HG03520 (cell line): ENCODE measurements around the gene BMP2K.

Experiments
- ATAC-seq: cut with Tn5 transposase; IDR thresholded peaks from one replicate; pipeline ENCODE4 v1.9.1; 2021; ENCODE audit warnings: mild to moderate bottlenecking, moderate library complexity; ENCODE audit not compliant: unreplicated experiment

BMP2K gene

DNA sequence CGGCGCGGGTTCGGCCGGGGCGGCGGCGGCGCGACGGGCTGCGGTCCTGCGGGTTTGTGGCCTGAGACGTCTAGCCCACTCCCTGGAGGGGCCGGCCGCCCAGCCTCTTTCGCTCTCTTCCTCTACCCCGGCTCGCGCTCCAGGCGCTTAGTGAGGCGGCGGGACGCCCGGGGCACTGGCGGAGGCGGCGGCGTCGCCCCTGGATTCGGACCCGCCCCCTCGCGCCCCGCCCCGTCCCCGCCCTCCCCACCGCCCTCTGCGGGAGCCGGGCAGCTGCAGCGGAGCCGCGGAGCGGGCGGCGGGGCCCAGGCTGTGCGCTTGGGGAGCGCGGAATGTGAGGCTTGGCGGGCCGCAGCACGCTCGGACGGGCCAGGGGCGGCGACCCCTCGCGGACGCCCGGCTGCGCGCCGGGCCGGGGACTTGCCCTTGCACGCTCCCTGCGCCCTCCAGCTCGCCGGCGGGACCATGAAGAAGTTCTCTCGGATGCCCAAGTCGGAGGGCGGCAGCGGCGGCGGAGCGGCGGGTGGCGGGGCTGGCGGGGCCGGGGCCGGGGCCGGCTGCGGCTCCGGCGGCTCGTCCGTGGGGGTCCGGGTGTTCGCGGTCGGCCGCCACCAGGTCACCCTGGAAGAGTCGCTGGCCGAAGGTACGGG lies at the start of gene BMP2K:
Gene BMP2K, plus strand, starts transcription at position 272 of the 650 bp plus-strand sequence. Its CDS starts 194 bp downstream, at position 466.
- peak; percentile 53 for ATAC-seq

- ATAC-seq, result no peak
These were observed 49.6 kb upstream of the BMP2K start for GRCh38 chr4:78726546-78726945.

DNA sequence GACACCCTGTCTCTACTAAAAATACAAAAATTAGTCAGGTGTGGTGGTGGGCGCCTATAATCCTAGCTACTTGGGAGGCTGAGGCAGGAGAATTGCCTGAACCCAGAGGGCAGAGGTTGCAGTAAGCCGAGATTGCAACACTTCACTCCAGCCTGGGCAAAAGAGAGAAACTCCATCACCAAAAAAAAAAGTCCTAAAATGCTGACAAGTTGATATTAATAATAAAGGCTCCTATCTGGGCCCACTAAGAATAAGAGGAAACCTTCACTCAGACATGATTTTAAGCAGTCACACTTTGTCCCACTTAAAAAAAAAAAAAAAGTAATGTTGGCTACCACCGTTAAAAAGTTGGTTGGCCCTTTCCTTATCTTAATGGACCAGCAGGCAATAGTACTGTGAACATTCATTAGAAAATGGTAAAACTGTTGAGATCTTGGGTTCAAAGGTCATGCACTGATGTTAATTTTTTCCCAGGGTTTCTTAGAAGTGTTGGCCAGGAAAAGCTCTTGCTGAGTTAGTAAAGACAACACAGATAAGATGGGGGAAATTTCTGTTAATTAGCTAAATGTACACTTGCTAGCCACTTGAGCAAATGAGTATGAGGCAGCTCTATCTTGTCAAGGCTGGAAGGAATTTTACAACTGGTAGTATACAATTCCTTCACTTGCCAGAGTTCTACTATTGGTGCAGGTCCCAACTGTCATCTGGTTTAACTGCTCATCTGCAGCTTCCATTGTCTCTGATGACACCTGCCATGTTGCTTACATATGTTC lies 43.6 kb upstream of the BMP2K start:
- ATAC-seq, result no peak

DNA sequence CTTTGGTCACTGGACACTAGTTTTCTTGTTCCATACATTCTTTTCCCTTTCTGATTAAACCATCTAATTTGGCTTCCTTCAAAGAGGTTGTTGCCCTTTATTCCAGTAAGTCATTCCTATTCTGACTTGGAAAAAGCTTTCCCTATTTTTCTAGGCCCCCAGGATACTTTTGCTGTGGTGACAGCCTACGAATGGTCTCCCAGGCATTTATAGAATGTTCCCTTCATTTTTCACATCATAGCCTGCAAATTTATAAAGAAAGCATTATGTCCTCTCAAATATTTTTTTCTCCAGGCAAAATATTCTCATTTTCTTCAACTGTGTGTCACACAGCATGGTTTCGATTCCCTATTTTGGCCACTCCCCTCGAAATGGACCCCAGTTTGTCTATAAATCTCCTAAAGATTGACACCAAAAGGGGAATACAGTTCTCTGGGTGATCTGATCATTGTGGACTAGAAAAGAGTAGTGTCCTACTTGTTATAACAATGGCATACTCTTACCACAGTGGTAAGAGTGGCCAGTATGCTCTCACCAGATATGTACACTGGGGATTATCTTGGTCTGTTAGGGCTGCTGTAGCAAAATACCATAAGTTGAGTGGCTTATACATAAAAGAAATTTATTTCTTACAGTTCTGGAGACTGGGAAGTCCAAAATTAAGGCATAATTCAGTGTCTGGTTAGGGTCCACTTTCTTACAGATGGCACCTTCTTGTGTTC lies 41.5 kb upstream of the BMP2K start:
- ATAC-seq, result no peak

DNA sequence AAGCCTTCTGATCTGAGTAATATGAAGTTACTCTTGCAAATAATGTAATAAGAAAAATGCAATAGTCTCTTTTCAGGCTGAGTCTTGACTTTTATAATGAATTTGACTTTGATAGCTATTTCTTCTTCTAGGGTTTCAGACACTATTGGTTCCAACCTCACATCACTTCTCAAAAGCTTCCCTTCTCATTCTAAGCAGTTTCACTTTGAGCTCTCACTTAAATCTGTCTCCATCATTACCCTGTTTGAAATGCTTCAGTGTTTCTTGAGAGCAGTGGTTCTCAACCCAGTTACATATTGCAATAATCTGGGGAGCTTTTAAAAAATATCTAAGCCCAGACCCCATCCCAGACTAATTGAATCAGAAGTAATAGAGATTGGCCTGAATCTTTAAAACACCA lies 40.5 kb upstream of the BMP2K start:
- ATAC-seq, result peak; percentile 72

DNA sequence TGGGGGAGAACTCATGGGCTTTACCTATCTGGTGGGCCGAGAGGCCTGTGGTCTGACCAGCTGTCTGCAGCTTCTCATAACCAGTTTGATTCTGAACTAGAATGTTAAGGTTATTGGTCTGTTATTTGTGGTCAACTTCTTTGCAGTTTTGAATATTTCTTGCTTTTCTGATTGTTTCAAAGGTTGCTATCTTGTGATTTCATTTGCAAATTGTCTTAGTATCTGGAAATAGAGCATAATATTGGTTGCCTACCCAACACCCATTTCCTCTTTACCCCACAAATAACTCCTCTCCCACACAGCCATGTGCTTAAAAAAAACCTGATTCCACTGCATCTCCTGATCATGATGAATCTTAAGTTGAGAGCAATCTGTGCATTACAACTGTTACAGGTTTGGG lies 39.1 kb upstream of the BMP2K start:
- ATAC-seq, result peak; percentile 51

GRCh38 chr4:78737973-78738372 lies 38.2 kb upstream of the BMP2K start:
- ATAC-seq, result no peak

DNA sequence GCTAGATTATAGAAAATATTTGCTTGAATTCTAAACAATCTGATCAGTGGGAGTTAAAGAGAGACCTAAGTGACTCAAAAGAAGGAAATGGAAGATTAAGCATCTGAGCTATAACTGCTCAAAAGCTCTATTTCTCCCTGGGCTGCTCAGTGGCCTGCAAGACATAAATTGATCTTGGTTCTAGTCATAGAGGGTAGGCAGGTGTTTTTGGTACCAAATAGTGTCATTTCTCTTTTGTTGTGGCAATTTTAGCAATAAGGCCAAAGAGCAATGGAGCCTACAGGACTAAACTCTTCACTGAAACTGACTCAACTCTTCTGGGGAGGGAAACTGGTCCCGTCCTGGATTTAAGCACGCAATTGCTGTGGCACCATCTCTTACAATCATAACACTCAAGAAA lies 33.9 kb upstream of the BMP2K start:
- ATAC-seq, result peak; percentile 79

DNA sequence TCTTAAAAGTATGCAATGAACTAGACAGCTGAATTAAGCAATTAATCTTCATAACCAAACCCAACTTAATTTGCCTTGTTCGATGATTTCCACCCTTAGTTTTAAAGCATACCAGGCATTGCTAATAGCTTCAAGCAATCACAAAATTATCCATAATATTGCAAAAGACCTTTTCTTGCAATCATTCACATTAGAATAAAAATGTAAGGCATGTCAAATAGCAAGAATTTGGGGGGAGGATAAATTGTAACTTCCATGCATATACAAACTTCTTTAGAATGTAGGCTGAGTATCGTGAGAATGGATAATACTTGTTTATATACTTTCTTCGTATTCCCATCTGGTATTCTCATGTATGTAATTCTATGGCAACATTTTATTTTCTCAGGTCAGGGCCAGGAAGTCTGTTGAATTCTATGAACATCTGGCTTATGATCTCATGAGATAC lies 28.7 kb upstream of the BMP2K start:
- no peak for ATAC-seq

DNA sequence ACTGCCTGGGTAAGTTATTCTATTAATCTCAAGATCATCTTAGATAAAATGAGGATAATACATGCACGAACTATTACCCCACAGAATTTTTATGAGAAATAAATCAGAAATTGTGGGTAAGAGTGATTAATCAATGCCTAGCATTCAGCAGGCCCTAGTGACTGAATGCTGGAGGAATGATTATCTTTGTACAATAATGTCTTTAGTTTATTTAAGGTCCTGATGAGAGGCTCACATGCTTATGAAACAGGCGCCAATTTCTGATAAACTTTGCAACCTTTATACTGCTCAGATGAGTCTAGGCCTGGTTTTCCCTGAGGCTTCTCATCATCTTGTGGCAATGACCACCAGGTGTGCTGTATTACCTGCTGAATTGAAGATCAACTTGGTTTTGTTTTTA lies 27.8 kb upstream of the BMP2K start:
- ATAC-seq, result no peak

GRCh38 chr4:78749258-78749971 lies 26.7 kb upstream of the BMP2K start:
- ATAC-seq, result no peak

DNA sequence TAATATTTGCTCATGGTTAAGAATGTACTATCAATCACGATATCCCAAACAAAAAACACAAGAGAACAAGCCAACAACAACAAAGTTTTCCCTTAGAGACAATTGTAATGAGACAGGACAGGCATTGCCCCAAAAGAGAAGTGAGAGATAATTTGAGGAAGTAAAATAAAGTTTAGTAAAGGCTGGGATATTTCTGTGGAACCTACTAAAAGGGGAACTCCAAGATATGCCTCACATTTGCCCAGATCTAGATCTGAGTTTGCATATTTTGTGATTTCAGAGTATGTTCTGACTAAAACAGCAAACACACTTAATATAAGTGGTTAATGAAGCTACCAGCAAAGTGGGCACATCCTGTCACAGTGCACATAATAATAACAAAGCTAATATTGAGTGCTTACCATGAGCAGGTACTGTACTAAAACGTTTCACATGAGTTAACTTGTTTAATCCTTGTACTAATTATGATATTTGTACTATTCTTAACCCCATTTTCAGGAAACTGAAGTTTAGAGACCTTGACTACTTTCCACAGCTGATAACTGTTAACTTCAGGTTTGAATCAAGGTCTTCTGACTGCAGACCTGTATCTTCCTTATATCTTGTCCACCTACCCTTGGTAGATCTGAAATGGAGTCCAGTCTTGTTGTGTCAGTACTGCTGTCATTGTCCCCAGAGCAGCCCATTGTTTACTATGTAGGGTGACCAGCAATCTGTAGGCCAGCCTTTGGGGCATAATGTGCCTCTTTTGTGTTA lies 26.0 kb upstream of the BMP2K start:
- ATAC-seq, result peak; percentile 90

GRCh38 chr4:78753091-78753490 lies 23.1 kb upstream of the BMP2K start:
- ATAC-seq, result no peak

GRCh38 chr4:78754872-78755271 lies 21.3 kb upstream of the BMP2K start:
- ATAC-seq, result no peak

DNA sequence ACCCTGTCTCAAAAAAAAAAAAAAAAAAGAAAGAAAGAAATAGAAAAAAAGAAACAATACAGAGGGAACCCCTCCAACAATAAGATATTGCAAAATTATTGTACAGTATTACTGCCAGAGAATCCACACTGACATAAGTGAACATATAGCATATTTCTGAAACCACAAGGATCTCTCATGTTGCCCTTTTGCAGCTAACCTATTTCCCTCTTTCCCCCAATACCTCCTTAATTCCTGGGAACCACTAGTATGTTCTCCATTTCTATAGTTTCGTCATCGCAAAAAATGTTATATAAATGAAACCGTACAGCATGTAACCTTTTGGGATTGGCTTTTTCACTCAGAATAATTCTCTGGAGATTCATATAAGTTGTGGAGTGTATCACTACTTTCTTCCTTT lies 20.0 kb upstream of the BMP2K start:
- no peak for ATAC-seq

GRCh38 chr4:78756776-78757175 lies 19.4 kb upstream of the BMP2K start:
- ATAC-seq, result no peak

DNA sequence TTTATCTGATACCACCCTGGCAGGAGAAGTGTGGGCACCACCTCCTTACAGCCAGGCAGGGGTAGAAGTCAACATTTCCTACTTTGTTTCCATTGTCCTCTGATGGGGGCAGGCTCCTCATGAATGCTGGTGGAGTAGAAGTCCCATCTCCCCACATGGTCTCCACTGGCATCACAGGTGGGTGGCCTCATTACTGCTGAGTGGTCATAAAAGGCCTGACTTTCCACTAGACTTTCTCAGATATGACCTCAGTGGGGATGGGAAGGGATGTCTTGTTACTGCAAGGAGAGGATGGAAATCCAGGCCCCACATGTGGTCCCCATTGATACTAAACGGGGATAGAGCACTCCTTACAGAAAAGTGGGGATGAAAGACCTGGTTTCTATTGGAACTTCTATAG lies 18.6 kb upstream of the BMP2K start:
- no peak for ATAC-seq

DNA sequence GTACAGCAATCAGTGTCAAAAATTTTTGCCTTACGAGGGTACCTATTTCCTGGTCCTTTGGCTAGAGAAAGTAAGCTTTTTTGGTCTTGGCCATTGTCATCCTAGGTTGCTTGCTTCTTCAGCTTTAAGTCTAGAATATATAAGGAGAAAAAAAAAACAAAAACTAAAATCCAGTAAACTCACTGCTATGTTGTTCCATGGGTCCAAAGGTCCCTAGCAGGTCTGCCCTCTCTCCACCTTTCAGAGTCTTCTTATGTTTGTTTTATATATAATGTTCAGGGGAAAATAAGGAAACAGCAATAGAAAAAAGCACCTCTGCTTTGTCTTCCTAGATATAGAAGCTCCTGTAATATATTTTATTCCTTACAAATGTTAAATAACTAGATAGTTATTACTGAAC lies 18.1 kb upstream of the BMP2K start:
- ATAC-seq, result no peak

DNA sequence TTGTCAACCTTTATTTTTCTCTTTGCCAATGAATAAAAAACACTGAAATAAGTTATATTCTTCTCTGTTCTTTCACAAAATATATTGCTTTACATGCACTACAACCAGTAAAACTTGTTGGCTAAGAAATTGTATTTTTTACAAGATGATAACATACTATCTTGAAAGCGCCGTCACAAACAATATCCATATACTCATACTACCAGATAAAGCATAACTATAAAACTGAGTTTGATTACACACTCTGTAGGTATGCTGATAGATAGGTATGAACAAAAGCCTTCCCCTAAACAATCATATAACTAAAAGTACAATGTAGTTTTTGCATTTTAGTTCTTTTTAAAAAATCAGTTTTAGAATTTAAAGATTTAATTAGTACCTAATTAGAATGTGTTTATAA lies 13.6 kb upstream of the BMP2K start:
- no peak for ATAC-seq

DNA sequence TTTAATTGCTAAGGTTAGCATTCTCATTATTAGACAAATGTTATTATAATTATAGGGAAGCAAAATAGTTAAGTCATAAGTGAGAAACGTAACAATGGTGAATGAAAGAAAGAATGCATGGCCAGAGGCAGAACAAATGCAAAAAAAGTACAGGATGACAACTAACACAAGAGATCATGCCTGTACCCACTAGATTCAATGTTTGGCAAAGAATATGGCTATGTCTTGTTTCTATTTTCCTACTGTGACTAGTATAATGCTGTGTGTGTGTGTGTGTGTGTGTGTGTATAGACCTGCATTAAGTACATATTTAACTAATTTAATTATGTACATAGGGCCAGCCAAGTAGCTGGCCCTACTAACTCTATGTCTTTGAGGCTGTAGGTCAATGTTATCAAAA lies 12.9 kb upstream of the BMP2K start:
- ATAC-seq, result no peak
